GM18951 (cell line): ENCODE results near the gene GPR152.
"Not testable (repeated sequence)": the region's sequence is repeated elsewhere in the genome, so short reads cannot be mapped to it uniquely, and the experiment has no call there.

ENCODE experiments used
- POLR2A ChIP-seq: IDR thresholded peaks from 4 replicates; pipeline ENCODE4 v1.6.1; 2011; ENCODE audit warnings: mild to moderate bottlenecking; ENCODE audit not compliant: insufficient read length, insufficient read depth; ENCODE audit errors: extremely low read depth
- in situ Hi-C: fragments of 300-500 bp; cut with MboI; formaldehyde crosslinking; loops from one replicate; pipeline ENCODE4 v1.12.0; 2022; ENCODE audit warnings: low sequenced_read_pairs, mixed read lengths, inconsistent platforms; ENCODE audit not compliant: unreplicated experiment

Gene GPR152

DNA sequence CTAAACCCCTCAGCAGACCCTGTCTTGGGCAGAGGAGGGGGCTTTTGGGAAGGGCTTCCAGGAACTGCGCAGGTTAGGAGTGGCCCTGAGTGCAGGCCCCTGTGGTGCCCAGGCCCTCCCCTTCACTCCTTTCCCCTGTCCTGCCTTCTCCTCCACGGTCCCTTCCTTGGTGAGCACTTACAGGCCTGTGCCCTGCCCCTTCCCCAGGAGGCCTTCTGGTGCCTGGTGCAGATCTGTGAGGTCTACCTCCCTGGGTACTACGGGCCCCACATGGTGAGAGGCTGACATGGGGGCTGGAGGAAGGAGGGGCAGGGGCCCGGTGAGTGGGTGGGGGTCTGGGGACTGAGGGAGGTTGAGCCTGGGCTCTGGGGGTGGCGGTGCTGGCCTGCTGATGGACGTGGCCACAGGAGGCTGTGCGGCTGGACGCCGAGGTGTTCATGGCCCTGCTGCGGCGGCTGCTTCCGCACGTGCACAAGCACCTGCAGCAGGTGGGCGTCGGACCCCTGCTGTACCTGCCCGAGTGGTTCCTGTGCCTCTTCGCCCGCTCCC, 46.0 kb downstream of the GPR152 start:
- in situ Hi-C loops = no loop called here
- TF ChIP-seq POLR2A = no peak

- in situ Hi-C loops = no loop called here
- TF ChIP-seq POLR2A = no peak
Measured at GRCh38 chr11:67405688-67406339, 46.7 kb downstream of the GPR152 start.

DNA sequence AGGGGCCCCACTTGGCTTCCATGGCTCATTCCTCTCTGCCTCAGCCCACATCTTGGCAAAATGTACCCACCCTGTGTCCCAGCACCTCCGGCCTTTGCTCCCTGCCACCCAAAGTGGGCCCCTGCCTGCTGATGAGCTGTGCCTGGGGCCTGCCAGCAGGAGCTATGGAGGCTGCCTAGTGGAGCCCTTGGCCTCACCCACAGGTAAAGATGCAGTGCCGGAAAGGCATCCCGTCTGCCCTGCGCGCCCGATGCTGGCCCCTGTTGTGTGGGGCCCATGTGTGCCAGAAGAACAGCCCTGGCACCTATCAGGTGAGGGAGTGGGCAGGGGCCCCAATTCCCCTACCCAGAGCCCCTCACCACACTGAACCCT, 47.3 kb downstream of the GPR152 start:
- no peak for TF ChIP-seq POLR2A
- in situ Hi-C loops = no loop called here

GRCh38 chr11:67404515-67405195, 47.9 kb downstream of the GPR152 start:
- in situ Hi-C loops = no loop called here

DNA sequence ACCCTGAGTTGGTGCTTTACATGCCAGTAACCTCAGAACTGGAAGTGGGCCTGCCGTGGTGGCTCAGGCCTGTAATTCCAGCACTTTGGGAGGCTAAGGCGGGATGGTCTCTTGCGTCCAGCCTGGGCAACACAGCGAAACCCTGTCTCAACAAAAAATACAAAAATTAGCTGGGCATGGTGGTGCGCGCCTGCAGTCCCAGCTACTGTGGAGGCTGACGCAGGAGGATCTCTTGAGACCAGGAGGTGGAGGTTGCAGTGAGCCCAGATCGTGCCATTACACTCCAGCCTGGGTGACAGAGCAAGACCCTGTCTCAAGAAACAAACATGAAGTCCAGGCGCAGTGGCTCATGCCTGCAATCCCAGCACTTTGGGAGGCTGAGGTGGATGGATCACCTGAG, 49.4 kb downstream of the GPR152 start:
- in situ Hi-C loops = not testable (repeated sequence)

More at GRCh38 chr11:67404515-67405195, 47.9 kb downstream of the GPR152 start:
- TF ChIP-seq POLR2A = peak; percentile 13

- in situ Hi-C loops = not testable (repeated sequence)
Measured at GRCh38 chr11:67402192-67402839, 50.2 kb downstream of the GPR152 start.

DNA sequence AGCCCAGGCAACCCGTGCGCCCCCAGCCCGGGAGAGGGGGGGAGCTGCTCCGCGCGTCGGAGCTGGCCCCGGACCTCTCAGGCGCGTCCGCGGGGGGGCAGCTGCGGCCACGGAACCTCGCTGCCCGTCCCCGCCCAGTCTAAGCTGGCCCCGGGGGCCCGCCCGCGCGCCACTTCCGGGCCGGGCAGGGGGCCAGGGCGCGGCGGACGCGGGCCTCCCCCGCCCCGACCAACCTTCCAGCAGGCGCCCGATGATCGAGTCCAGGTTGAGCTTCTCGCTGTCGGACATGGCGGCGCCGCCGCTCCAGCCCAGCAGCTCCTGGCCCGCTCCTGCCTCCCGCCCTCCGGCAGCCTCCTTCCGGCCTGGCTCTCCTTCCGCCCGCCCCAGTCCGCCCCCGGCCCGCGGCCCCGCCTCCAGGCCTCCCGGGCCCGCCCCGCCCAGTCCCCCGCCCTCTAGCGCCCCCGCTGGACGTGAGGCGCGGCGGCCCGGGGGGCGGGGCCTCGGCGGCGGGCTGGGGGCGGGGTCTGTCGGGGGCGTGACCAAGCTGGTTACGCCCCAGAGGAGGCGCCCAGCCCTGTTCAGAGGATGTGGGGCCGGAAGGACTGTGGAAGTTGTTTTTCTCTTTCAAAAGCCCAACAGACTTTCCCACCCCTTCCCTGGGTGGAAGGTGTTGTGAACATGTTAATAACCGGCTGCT, 50.9 kb downstream of the GPR152 start, which contains the start of gene PPP1CA:
PPP1CA (minus strand) TSS at position 364 of the 697 bp plus-strand sequence; CDS start at position 288, 76 bp downstream.
- TF ChIP-seq POLR2A = peak; percentile 94
- in situ Hi-C loops = no loop called here
